OCI-LY1 (cell line): ENCODE data around the gene LMOD3.

Experiments used
- H2AFZ ChIP-seq: fragments of 200-600 bp; sonication (generic), shearing (Covaris generic); 2 replicates; pipeline ENCODE4 v1.6.0; 2014; ENCODE audit warnings: antibody characterized with exemption, mild to moderate bottlenecking, low read length
- H3F3A ChIP-seq: fragments of 200-600 bp; sonication (generic), shearing (Covaris generic); 2 replicates; pipeline ENCODE4 v1.6.0; 2014; ENCODE audit warnings: mild to moderate bottlenecking, antibody characterized with exemption, low read length, moderate library complexity; ENCODE audit not compliant: insufficient read depth
- H3K27ac ChIP-seq: fragments of 200-600 bp; sonication (generic); 2 replicates; pipeline ENCODE4 v1.5.1; 2014; ENCODE audit warnings: low read length, mixed run types, mild to moderate bottlenecking, low read depth; ENCODE audit not compliant: poor library complexity, severe bottlenecking
- H3K27me3 ChIP-seq: fragments of 200-600 bp; sonication (generic); 2 replicates; pipeline ENCODE4 v1.6.0; 2014; ENCODE audit warnings: antibody characterized with exemption, mild to moderate bottlenecking, low read length, moderate library complexity; ENCODE audit not compliant: insufficient read depth
- H3K36me3 ChIP-seq: fragments of 200-600 bp; sonication (generic); 2 replicates; pipeline ENCODE4 v1.6.1; 2014; ENCODE audit warnings: mild to moderate bottlenecking, antibody characterized with exemption, low read length, moderate library complexity, mixed read lengths; ENCODE audit not compliant: insufficient read depth
- H3K4me1 ChIP-seq: fragments of 200-600 bp; sonication (generic); 2 replicates; pipeline ENCODE4 v1.5.1; 2014; ENCODE audit warnings: mild to moderate bottlenecking, low read length, moderate library complexity; ENCODE audit not compliant: insufficient read depth, severe bottlenecking
- H3K4me2 ChIP-seq: fragments of 200-600 bp; sonication (generic), shearing (Covaris generic); 2 replicates; pipeline ENCODE4 v1.6.1; 2014; ENCODE audit warnings: low read length
- H3K4me3 ChIP-seq: fragments of 200-600 bp; sonication (generic); 2 replicates; pipeline ENCODE4 v1.5.1; 2014; ENCODE audit warnings: low read length, low read depth, mild to moderate bottlenecking, mixed read lengths; ENCODE audit not compliant: poor library complexity, severe bottlenecking
- H3K79me2 ChIP-seq: fragments of 200-600 bp; shearing (Covaris generic); 2 replicates; pipeline ENCODE4 v1.6.1; 2016; ENCODE audit warnings: mixed run types, low read length, mixed read lengths; ENCODE audit not compliant: insufficient read depth
- H3K9ac ChIP-seq: fragments of 200-600 bp; sonication (generic), shearing (Covaris generic); 2 replicates; pipeline ENCODE4 v1.6.1; 2014; ENCODE audit warnings: mild to moderate bottlenecking, low read length, mixed read lengths
- H3K9me2 ChIP-seq: fragments of 200-600 bp; sonication (generic), shearing (Covaris generic); 2 replicates; pipeline ENCODE4 v1.6.1; 2014; ENCODE audit warnings: low read depth, mild to moderate bottlenecking, low read length, mixed read lengths
- H3K9me3 ChIP-seq: fragments of 200-600 bp; shearing (Covaris generic); 2 replicates; pipeline ENCODE4 v1.6.1; 2014; ENCODE audit warnings: low read length, mixed read lengths
- H4K20me1 ChIP-seq: fragments of 200-600 bp; sonication (generic), shearing (Covaris generic); 2 replicates; pipeline ENCODE4 v1.6.0; 2016; ENCODE audit warnings: mild to moderate bottlenecking, low read length; ENCODE audit not compliant: insufficient read depth
- EZH2 ChIP-seq: fragments of 200-600 bp; sonication (generic), shearing (Covaris generic); IDR thresholded peaks from 2 replicates; pipeline ENCODE4 v1.8.0; 2017; ENCODE audit warnings: borderline replicate concordance, mixed run types, mild to moderate bottlenecking, antibody characterized with exemption, low read length, moderate library complexity, mixed read lengths
- TF ChIP-seq, protein P1 (sequence below): fragments of 200-600 bp; sonication (generic), shearing (Covaris generic); IDR thresholded peaks from 2 replicates; pipeline ENCODE4 v1.5.1; 2017; ENCODE audit warnings: mild to moderate bottlenecking, antibody characterized with exemption, low read length, moderate library complexity, mixed read lengths

The LMOD3 gene

DNA sequence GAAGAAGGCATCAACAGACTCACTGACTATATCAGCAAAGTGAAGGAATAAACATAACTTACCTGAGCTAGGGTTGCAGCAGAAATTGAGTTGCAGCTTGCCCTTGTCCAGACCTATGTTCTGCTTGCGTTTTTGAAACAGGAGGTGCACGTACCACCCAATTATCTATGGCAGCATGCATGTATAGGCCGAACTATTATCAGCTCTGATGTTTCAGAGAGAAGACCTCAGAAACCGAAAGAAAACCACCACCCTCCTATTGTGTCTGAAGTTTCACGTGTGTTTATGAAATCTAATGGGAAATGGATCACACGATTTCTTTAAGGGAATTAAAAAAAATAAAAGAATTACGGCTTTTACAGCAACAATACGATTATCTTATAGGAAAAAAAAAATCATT lies 17.8 kb downstream of the LMOD3 start:
- no peak overlapping the region for H2AFZ ChIP-seq
- H3K4me1 ChIP-seq, result no peaks in the 10 kb centered on the region
- no peak overlapping the region for H3K4me3 ChIP-seq
- H3K27me3 ChIP-seq, result no peaks in the 10 kb centered on the region
- H3K9me2 ChIP-seq, result no peaks in the 10 kb centered on the region
- no peaks in the 10 kb centered on the region for H3K79me2 ChIP-seq
- no peak overlapping the region for H3K4me2 ChIP-seq
- peaks cover 23% of the 10 kb centered on the region; the same call in 1 of the 2 replicates for H3K36me3 ChIP-seq
- H3K9me3 ChIP-seq, result no peaks in the 10 kb centered on the region
- H3K27ac ChIP-seq, result no peak overlapping the region
- no peaks in the 10 kb centered on the region for H3F3A ChIP-seq
- no peak overlapping the region for H3K9ac ChIP-seq
- H4K20me1 ChIP-seq, result no peaks in the 10 kb centered on the region
- TF ChIP-seq, protein P1, sequence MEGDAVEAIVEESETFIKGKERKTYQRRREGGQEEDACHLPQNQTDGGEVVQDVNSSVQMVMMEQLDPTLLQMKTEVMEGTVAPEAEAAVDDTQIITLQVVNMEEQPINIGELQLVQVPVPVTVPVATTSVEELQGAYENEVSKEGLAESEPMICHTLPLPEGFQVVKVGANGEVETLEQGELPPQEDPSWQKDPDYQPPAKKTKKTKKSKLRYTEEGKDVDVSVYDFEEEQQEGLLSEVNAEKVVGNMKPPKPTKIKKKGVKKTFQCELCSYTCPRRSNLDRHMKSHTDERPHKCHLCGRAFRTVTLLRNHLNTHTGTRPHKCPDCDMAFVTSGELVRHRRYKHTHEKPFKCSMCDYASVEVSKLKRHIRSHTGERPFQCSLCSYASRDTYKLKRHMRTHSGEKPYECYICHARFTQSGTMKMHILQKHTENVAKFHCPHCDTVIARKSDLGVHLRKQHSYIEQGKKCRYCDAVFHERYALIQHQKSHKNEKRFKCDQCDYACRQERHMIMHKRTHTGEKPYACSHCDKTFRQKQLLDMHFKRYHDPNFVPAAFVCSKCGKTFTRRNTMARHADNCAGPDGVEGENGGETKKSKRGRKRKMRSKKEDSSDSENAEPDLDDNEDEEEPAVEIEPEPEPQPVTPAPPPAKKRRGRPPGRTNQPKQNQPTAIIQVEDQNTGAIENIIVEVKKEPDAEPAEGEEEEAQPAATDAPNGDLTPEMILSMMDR, result no peak
- TF ChIP-seq EZH2, result no peak

DNA sequence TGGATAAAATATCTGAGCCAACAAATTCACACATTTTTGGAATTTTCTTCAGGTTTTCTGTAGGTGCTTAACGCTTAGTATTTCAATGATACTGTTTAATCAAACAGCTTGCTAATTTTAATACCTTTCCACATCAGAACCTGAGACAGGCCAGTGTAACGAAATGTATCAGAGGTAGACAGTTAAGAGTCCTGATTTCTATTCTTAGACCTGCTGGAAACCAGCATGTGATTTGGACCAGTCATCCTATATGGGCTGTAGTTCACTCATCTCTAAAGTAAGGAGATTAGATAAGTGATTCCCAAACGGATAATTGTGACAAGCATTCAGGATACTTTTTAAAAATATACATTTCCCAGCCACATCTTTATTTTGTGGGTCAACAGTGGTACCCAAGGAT lies 19.3 kb downstream of the LMOD3 start:
- Histone ChIP-seq H2AFZ (no peak overlapping the region), H3K79me2 (no peaks in the 10 kb centered on the region), H3K9ac (no peak overlapping the region), H3K4me1 (no peaks in the 10 kb centered on the region), H3K9me3 (no peaks in the 10 kb centered on the region), H3F3A (no peaks in the 10 kb centered on the region), H3K4me3 (no peak overlapping the region), H3K27me3 (no peaks in the 10 kb centered on the region), H3K4me2 (no peak overlapping the region), H3K27ac (no peak overlapping the region), H3K36me3 (peaks cover 23% of the 10 kb centered on the region; the same call in 1 of the 2 replicates), H3K9me2 (no peaks in the 10 kb centered on the region), H4K20me1 (no peaks in the 10 kb centered on the region)
- TF ChIP-seq, protein P1, result no peak
- TF ChIP-seq EZH2, result no peak

DNA sequence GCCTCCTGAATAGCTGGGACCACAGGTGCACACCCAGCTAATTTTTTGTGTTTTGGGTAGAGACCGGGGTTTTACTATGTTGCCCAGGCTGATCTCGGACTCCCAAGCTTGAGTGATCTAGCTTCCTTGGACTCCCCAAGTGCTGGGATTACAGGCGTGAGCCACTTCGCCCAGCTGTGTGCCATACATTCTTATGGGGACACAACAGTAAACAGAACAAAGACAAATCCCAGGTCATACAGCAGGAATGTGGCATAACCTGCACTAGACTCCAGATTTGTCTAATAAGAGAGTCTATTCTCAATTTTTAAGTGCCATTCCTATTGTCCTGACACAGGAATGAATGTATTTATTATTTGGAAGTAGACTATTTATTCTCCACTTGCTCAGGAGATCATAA lies 20.0 kb downstream of the LMOD3 start:
- Histone ChIP-seq H3K9ac (no peak overlapping the region), H3F3A (no peaks in the 10 kb centered on the region), H3K27me3 (no peaks in the 10 kb centered on the region), H3K9me2 (no peaks in the 10 kb centered on the region), H3K79me2 (no peaks in the 10 kb centered on the region), H4K20me1 (no peaks in the 10 kb centered on the region), H3K4me3 (no peak overlapping the region), H2AFZ (no peak overlapping the region), H3K4me1 (no peaks in the 10 kb centered on the region), H3K9me3 (no peaks in the 10 kb centered on the region), H3K4me2 (no peak overlapping the region), H3K36me3 (peaks cover 23% of the 10 kb centered on the region; the same call in 1 of the 2 replicates), H3K27ac (no peak overlapping the region)
- TF ChIP-seq EZH2, result no peak
- TF ChIP-seq, protein P1, result no peak
